HL-60 (cell line): ENCODE data around the gene MRI1.

Experiments
- CTCF ChIP-seq: IDR thresholded peaks from one replicate; pipeline ENCODE4 v1.5.1; 2011; ENCODE audit warnings: low read length, control low read depth, inconsistent platforms; ENCODE audit not compliant: insufficient read depth
- GABPA ChIP-seq: IDR thresholded peaks from 2 replicates; pipeline ENCODE4 v1.6.1; 2012; ENCODE audit warnings: low read depth
- REST ChIP-seq: IDR thresholded peaks from 2 replicates; pipeline ENCODE4 v1.6.1; 2012; ENCODE audit warnings: low read depth; ENCODE audit not compliant: insufficient replicate concordance

- TF ChIP-seq CTCF (no peak), REST (no peak), GABPA (no peak)
Measured at GRCh38 chr19:13797870-13798269, 33.5 kb downstream of the MRI1 start.
